NCI-H187 (cell line): Measurements from ENCODE around the gene PMPCA.

Experiments used
- DNase-seq, 2 experiments: peaks; one replicate each; lab custom pipeline; 2025; lab: John Stamatoyannopoulos, UW

The PMPCA gene, protein sequence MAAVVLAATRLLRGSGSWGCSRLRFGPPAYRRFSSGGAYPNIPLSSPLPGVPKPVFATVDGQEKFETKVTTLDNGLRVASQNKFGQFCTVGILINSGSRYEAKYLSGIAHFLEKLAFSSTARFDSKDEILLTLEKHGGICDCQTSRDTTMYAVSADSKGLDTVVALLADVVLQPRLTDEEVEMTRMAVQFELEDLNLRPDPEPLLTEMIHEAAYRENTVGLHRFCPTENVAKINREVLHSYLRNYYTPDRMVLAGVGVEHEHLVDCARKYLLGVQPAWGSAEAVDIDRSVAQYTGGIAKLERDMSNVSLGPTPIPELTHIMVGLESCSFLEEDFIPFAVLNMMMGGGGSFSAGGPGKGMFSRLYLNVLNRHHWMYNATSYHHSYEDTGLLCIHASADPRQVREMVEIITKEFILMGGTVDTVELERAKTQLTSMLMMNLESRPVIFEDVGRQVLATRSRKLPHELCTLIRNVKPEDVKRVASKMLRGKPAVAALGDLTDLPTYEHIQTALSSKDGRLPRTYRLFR

DNA sequence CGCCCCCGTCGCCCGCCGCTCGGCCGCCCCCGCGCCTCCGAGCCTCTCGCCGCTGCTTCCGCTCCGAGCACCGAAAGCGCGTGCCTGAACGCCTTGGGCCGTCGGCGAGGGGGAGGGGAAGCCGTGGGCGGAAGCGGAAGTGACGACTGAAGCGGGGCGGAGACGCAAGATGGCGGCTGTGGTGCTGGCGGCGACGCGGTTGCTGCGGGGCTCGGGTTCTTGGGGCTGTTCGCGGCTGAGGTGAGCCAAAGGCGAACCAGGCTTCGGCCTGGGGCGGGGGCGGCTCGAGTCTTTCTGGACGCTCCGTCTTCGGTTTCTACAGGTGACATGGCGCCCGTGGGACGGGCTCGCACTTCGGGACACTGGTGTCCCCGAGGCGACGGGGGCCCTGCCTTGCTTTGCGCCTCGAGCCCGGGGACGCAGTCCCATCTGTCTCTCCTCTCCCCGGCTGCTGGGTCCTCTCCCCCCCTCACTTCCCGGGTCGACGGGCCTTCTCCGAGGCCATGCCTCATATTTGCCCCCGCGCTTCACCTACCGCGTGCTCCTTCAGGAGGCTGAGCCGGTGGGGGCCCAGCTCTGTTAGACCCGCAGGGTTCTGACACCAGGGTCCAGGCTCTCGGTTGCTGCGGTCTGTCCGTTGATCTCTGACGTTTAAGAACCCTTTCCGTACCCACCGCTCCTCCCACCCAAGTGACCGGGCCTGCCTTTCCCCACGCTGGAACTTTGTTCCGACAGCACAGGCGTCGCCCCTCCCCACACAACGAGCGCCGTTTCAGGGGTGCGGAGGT, at the start of gene PMPCA, which contains the start of gene ENTR1:
Gene PMPCA, plus strand, starts transcription at position 159 of the 788 bp plus-strand sequence. Its CDS starts 11 bp downstream, at position 170.
Gene ENTR1, minus strand, starts transcription at position 115 of the 788 bp plus-strand sequence. CDS start 217 bp downstream, outside the sequence.
- peak; percentile 34 to 56 for DNase-seq

GRCh38 chr9:136361047-136361753, 49.3 kb upstream of the PMPCA start:
- no peak for DNase-seq

GRCh38 chr9:136361754-136362449, 48.6 kb upstream of the PMPCA start:
- no peak for DNase-seq

DNA sequence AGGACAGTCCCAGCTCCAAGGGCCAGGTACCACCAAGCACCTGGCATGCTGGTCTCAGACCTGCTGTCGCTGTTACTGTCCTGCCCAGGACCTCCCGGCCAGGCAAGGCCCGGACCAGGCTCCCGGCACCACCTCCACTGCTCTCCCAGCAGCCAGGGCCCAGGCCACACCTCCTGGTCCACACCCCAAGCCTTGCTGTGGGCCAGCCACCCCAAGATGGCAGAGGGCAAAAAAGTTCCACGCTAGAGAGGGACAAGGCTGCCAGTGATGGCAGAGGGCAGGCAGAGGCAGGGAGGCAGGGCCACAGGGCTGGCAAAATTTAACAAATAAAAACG, 48.0 kb upstream of the PMPCA start:
- no peak for DNase-seq

DNA sequence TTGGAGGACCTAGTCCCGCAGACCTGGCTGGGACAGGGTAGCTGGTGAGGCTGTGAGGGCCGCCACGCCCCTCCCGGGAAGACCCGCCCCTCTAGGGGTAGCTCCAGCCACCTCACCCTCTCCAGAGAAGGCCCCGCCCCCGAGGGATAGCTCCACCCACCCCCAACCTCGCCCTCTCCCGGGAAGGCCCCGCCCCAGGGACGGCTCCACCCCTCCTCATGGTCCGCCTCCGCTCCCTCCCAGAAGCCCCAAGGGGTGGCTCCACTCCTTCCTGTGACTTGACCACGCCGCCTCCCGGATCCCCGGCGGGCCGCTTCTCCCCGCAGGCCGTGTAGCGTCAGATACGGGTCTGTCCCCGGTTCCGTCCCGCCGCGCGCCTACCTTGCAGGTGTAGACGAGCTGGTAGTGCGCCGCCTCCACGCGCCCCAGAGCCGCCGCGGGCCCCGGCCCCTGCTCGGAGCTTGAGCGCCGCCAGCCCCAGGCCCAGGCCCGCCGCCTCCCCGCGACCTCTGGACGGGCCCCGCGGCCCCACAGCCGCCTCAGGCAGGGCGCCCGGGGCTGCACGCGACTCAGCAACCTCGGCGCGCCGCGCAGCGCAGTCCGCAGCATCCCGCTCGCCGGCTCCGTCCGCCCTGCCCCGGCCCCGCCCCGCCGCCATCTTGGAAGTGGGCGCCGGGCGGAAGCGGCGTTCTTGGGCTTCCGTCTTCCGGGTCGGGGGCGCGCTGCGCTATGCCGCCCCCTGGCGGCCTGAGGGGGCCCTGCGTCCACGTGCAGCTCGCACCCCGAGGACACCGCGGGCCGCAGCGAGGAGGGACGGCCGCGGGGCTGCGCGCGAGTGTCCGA, 47.1 kb upstream of the PMPCA start, which contains the start of gene DNLZ:
Gene DNLZ, minus strand, starts transcription at position 639 of the 843 bp plus-strand sequence. Its CDS starts 30 bp downstream, at position 609.
- DNase-seq = peak; percentile 35 to 78

- no peak for DNase-seq
These were observed 46.3 kb upstream of the PMPCA start for GRCh38 chr9:136363949-136364748.

DNA sequence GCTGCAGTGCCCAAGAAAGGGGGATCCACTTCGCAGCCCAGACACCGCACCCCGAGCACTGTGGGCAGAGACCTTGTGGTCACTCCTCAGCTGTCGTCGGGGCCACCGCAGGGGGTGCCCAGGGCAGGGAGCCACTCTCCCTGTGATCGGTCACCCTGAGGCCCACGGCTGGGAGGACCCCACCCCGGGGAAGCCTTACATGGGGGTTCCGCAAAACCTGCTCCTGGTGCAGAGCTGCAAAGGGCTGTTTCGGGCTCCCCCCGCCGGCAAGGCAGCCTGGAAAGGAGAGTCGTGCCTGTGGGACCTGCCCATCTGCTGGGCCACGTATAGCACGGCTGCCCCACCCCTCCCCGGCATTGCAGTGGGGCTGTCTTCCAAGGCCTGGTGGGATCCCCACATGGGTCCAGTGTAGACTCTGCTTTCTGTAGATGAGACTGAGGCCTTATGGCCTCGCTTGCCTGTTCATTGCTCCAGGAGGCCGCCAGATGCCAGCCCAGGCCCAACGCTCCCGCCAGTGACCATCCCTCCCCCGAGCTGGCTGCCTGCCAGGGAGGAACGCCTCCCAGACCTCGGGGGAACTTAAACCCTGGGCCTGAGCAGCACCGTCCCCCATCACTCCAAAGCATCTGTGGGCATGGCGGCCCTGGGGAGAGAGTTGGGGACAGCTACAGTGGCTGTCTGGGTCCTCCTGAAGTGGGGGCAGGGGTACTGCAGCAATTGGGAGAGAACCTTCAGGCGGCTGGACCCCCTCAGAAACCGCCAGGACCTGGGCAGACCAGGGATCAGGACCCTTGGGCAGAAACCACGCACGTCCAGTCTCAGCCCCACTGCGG, 45.3 kb upstream of the PMPCA start:
- no peak for DNase-seq

GRCh38 chr9:136365775-136366222, 44.7 kb upstream of the PMPCA start:
- DNase-seq = no peak

GRCh38 chr9:136366826-136367225, 43.6 kb upstream of the PMPCA start:
- DNase-seq = no peak

DNA sequence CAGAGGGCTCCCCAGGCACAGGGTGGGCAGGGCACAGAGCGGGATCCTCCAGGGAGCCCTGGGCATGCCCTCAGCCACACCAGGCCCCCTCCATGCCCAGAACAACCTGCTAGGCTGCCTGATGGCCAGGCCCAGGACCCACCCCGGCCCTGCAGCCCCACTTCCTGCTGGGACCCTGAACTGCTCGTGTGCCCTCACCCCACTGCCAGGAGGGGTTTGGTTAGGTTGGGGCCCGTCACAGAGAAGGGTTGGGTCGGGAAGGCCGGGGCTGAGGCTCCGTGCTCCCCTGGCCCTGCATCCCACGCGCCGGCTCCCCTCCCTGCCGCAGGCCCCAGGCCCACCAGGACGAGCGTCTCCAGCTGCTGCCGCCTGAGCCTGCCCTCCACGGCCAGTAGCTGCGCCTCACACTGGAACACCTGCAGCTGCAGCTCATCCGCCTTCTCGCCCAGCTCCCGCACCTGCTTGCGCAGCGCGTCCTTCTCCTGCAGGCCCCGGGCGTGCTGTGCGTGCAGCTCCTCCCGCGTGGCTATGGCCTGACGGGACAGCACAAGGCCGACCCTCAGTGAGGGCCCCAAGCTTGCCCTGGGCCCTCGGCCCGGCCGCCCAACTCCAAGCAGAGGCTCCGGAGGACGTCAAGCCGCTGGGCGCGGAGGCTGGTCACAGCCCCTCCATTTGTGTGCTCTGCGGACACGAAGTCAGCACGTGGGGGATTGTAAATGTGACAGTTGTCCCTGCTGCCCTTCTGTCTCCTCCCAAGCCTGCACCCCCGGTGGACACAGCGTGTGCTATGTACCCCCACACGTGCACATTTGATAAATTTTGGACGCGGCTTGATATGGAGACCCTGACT, 42.9 kb upstream of the PMPCA start:
- no peak for DNase-seq

- DNase-seq = no peak
These were observed 42.3 kb upstream of the PMPCA start for GRCh38 chr9:136368190-136368589.

GRCh38 chr9:136370037-136370436, 40.4 kb upstream of the PMPCA start:
- DNase-seq = no peak

DNA sequence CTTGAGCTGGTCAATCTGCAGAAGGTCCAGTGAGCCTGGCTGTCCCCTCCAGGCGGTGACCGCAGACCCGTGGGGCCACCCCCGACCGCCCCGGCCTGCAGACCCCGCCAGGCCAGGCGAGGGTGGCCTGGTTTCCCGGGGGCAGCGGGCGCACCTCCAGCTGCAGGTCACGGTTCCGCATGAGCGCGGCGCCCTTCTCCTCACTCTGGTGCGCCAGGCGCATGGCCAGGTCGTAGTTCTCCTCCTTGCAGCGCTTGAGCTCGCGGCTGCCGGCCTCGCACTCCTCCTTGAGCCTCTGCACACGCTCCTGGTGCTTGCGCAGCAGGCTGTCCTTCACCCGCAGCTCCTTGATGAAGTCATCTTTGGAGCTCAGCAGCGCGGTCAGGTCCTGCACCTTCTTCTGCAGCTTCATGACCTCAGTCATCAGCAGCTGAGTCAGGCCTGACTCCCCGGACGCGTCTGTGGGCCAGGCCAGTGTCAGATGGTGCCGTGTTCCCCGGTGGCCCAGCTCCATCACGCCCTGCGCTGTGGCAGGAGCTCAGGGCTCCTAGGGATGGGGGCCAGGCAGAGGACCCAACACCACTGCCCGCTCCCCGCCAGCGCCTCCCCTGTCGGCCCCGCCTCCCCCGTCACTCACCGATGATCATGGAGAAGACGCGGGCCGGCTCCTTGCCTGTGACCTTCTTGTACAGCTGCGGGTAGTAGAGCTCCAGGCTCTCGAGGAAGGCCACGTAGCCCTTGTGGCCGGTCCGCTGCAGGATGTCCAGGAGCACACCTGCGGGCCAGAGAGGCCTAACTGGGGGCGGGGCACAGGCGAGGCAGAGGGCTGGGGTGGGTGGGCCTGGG, 39.5 kb upstream of the PMPCA start:
- DNase-seq = no peak

DNA sequence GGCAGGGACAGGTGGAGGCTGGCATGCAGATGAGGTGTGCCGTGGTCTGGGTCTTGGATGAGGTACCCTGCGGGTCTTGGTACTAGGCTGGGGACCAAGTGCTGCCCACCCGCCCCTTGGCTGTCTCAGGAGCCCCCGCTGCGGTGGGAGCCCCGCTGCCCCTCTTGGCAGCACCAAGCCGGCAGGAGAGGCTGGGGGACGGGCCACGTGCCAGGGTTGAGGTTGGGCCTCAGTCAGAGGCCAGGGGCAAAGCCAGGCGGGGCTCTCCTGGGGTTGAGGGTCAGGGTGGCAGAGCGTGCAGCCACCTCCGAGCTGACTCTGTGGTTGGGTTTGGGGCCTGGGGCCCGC, 39.0 kb upstream of the PMPCA start:
- no peak for DNase-seq

- no peak for DNase-seq
These were observed 38.5 kb upstream of the PMPCA start for GRCh38 chr9:136372006-136372405.

- no peak for DNase-seq
These were observed 37.7 kb upstream of the PMPCA start for GRCh38 chr9:136372561-136373299.
